ENCODE measurements around the gene FBXW7. TPM values are rescaled to one million over a fixed set of nuclear protein-coding genes. Genes with fewer than 3 reads are reported as not detected.

The FBXW7 gene
- total and polyA plus RNA-seq, 2 experiments from 2014 or later, result 16.2 to 43.5 TPM

DNA sequence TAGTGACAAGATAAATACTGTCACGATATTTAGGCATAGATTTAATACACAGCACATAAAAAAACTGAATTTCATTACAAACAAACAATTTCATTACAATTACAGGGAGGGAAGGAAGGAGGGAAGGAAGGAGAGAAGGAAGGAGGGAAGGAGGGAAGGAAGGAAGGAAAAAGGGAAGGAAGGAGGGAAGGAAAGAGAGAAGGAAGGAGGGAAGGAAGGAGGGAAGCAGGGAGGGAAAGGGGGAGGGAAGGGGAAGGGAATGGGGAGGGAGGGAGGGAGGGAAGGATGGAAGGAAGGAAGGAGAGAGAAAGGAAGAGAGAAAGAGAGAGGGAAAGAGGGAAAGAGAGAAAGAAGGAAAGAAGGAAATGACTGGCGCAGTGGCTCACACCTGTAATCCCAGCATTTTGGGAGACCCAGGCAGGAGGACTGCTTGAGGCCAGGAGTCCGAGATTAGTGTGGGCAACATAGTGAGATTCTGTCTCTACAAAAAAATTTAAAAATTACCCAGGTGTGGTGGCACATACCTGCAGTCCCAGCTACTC, 64.6 kb downstream of the FBXW7 start:
- no peaks in the 10 kb centered on the region for H3K4me1 ChIP-seq (ENCODE audit: insufficient read depth)
- no peaks in the 10 kb centered on the region for H4K20me1 ChIP-seq (ENCODE audit: insufficient read depth, poor library complexity, severe bottlenecking)
- H2AFZ ChIP-seq, result no peak overlapping the region
- DNase-seq (ENCODE audit: low spot score), result no peak
- H3K36me3 ChIP-seq (replicated peaks; ENCODE audit: insufficient read depth, low read depth), result no peaks in the 10 kb centered on the region
- no peak overlapping the region for H3K4me2 ChIP-seq
- H3K9me2 ChIP-seq (replicated peaks; ENCODE audit: insufficient read depth), result no peaks in the 10 kb centered on the region
- TF ChIP-seq EZH2phosphoT487 (IDR thresholded peaks at IDR 0.05; ENCODE audit: low read depth, severe bottlenecking, unreplicated experiment) (no peak), EZH2 (IDR thresholded peaks at IDR 0.05; ENCODE audit: borderline replicate concordance) (no peak)
- TF ChIP-seq, protein P1, sequence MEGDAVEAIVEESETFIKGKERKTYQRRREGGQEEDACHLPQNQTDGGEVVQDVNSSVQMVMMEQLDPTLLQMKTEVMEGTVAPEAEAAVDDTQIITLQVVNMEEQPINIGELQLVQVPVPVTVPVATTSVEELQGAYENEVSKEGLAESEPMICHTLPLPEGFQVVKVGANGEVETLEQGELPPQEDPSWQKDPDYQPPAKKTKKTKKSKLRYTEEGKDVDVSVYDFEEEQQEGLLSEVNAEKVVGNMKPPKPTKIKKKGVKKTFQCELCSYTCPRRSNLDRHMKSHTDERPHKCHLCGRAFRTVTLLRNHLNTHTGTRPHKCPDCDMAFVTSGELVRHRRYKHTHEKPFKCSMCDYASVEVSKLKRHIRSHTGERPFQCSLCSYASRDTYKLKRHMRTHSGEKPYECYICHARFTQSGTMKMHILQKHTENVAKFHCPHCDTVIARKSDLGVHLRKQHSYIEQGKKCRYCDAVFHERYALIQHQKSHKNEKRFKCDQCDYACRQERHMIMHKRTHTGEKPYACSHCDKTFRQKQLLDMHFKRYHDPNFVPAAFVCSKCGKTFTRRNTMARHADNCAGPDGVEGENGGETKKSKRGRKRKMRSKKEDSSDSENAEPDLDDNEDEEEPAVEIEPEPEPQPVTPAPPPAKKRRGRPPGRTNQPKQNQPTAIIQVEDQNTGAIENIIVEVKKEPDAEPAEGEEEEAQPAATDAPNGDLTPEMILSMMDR (IDR thresholded peaks at IDR 0.05; ENCODE audit: poor library complexity), result no peak
- H3K27ac ChIP-seq, result no peak overlapping the region
- peaks cover 81% of the 10 kb centered on the region for H3K79me2 ChIP-seq
- no peak overlapping the region for H3K4me3 ChIP-seq
- H3K9me3 ChIP-seq (ENCODE audit: low read depth), result no peaks in the 10 kb centered on the region
- no peaks in the 10 kb centered on the region for H3K27me3 ChIP-seq
- WGBS (ENCODE audit: low lambda C conversion rate, missing lambda C conversion rate), result 100% methylated on average over 3 of the region's 3 CpGs

DNA sequence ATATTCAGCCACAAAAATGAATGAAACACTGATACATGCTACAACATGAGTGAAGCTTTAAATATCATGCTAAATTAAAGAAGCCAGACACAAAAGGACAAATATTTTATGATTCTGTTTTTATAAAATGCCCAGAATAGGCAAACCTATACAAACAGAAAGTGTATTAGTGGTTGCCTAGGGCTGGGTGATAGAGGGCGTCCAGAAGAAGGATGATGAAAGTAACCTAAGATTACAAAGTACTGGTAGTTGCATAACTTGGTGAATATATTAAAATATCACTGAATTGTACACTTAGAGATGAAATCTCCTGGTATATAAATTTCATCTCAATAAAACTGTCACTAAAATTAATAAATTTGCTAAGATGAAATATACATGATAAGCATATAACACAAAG, 67.5 kb downstream of the FBXW7 start:
- Histone ChIP-seq H3K9me2 (replicated peaks; ENCODE audit: insufficient read depth) (no peaks in the 10 kb centered on the region), H3K79me2 (peaks cover 71% of the 10 kb centered on the region), H3K4me1 (ENCODE audit: insufficient read depth) (peaks cover 6% of the 10 kb centered on the region), H4K20me1 (ENCODE audit: insufficient read depth, poor library complexity, severe bottlenecking) (no peaks in the 10 kb centered on the region), H3K27ac (no peak overlapping the region), H3K9me3 (ENCODE audit: low read depth) (no peaks in the 10 kb centered on the region), H2AFZ (no peak overlapping the region), H3K4me3 (no peak overlapping the region), H3K4me2 (no peak overlapping the region), H3K36me3 (replicated peaks; ENCODE audit: insufficient read depth, low read depth) (no peaks in the 10 kb centered on the region), H3K27me3 (no peaks in the 10 kb centered on the region)
- no peak for TF ChIP-seq EZH2 (IDR thresholded peaks at IDR 0.05; ENCODE audit: borderline replicate concordance)
- TF ChIP-seq, protein P1 (IDR thresholded peaks at IDR 0.05; ENCODE audit: poor library complexity), result no peak
- no peak for TF ChIP-seq EZH2phosphoT487 (IDR thresholded peaks at IDR 0.05; ENCODE audit: low read depth, severe bottlenecking, unreplicated experiment)
- DNase-seq (ENCODE audit: low spot score), result no peak
- 88% methylated on average over 1 of the region's 1 CpG for WGBS (ENCODE audit: low lambda C conversion rate, missing lambda C conversion rate)

DNA sequence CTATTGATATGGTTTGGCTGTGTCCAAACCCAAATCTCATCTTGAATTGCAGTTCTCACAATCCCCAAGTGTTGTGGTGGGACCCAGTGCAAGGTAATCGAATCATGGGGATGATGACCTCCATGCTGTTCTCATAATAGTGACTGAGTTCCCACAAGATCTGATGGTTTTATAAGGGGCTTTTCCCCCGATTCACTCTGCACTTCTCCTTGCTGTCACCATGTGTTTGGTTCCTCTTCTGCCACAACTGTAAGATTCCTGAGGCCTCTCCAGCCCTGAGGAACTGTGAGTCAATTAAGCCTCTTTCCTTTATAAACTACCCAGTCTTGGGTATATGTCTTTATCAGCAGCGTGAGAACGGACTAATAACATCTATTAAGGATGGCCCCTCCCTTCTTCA, 68.8 kb downstream of the FBXW7 start:
- Histone ChIP-seq H3K4me2 (no peak overlapping the region), H4K20me1 (ENCODE audit: insufficient read depth, poor library complexity, severe bottlenecking) (no peaks in the 10 kb centered on the region), H2AFZ (no peak overlapping the region), H3K9me2 (replicated peaks; ENCODE audit: insufficient read depth) (no peaks in the 10 kb centered on the region), H3K79me2 (peaks cover 66% of the 10 kb centered on the region), H3K36me3 (replicated peaks; ENCODE audit: insufficient read depth, low read depth) (no peaks in the 10 kb centered on the region), H3K4me1 (ENCODE audit: insufficient read depth) (peaks cover 7% of the 10 kb centered on the region), H3K9me3 (ENCODE audit: low read depth) (no peaks in the 10 kb centered on the region), H3K27ac (no peak overlapping the region), H3K4me3 (no peak overlapping the region), H3K27me3 (no peaks in the 10 kb centered on the region)
- WGBS (ENCODE audit: low lambda C conversion rate, missing lambda C conversion rate), result 91% methylated on average over 4 of the region's 4 CpGs
- DNase-seq (ENCODE audit: low spot score), result no peak
- TF ChIP-seq, protein P1 (IDR thresholded peaks at IDR 0.05; ENCODE audit: poor library complexity), result no peak
- TF ChIP-seq EZH2phosphoT487 (IDR thresholded peaks at IDR 0.05; ENCODE audit: low read depth, severe bottlenecking, unreplicated experiment), result no peak
- TF ChIP-seq EZH2 (IDR thresholded peaks at IDR 0.05; ENCODE audit: borderline replicate concordance), result no peak

Data from hepatocyte (in vitro differentiated cells).